Uterus (tissue), 4 donors: ENCODE results near the gene LRTM2. TPM values are rescaled to one million over a fixed set of nuclear protein-coding genes. Genes with fewer than 3 reads are reported as not detected.

ENCODE experiments used
- DNase-seq, 2 donors: peaks; one replicate each; pipeline ENCODE4 v3.0.0-alpha.2; 2019 to 2020
- H3K27ac ChIP-seq, 2 donors: fragments of 200-600 bp; sonication (generic); 1 replicate in 1 of 2; 2 replicates in 1 of 2; pipeline ENCODE4 v1.5.1; 2016 to 2018
- H3K27me3 ChIP-seq, 2 donors: fragments of 200-600 bp; sonication (generic); one replicate each; pipeline ENCODE4 v1.5.1; 2018 to 2019; ENCODE audit warnings: control low read depth in 1 of 2
- H3K36me3 ChIP-seq, 2 donors: fragments of 200-600 bp; sonication (generic); one replicate each; pipeline ENCODE4 v1.5.1; 2019; ENCODE audit warnings: control low read depth in 1 of 2
- H3K4me1 ChIP-seq, 2 donors: fragments of 200-600 bp; sonication (generic); one replicate each; pipeline ENCODE4 v1.5.1; 2018 to 2019; ENCODE audit warnings: control low read depth in 1 of 2
- H3K4me3 ChIP-seq, 2 donors: fragments of 200-600 bp; sonication (generic); 1 replicate in 1 of 2; 2 replicates in 1 of 2; pipeline ENCODE4 v1.5.1; 2018 to 2019; ENCODE audit warnings: mild to moderate bottlenecking in 1 of 2
- H3K9me3 ChIP-seq, 2 donors: fragments of 200-600 bp; sonication (generic); one replicate each; pipeline ENCODE4 v1.5.1; 2019; ENCODE audit warnings: control low read depth in 1 of 2
- CTCF ChIP-seq, 4 experiments: fragments of 200-600 bp in 2 of 4; fragments of 450-650 bp in 2 of 4; sonication (generic) in 2 of 4; IDR thresholded peaks; one replicate each; pipeline ENCODE4 v1.5.1; 2016 to 2019; ENCODE audit warnings: antibody characterized with exemption in 4 of 4, mild to moderate bottlenecking in 2 of 4, moderate library complexity in 1 of 4
- POLR2A ChIP-seq, 2 donors: fragments of 450-650 bp; IDR thresholded peaks; one replicate each; pipeline ENCODE4 v1.6.1; 2016; ENCODE audit warnings: antibody characterized with exemption in 2 of 2, mild to moderate bottlenecking in 1 of 2, moderate library complexity in 1 of 2
- intact Hi-C: fragments of 100-400 bp; cut with DNase I; formaldehyde crosslinking; loops from one replicate; pipeline ENCODE4 v1.15.1; 2023; ENCODE audit warnings: low total_unique reads
- total RNA-seq, 4 donors: library from RNA; depleted of rRNA in 3 of 4; stranded (reverse); fragments of >200 nt in 3 of 4; gene quantifications; one replicate each; pipeline versions ENCODE4 v1.1.0 to v1.2.4, GENCODE V29; 2014 to 2023
- donor health status: DM: yes; HTN: yes; CAD: no.

The LRTM2 gene
- total RNA-seq, 4 donors from 2014 or later: not detected

- no peaks in the 10 kb centered on the region for H3K36me3 ChIP-seq
- H3K27ac ChIP-seq: no peak overlapping the region
- DNase-seq: peak in 1 of 2 donors; percentile 4
- intact Hi-C loops: no loop called here
- H3K4me1 ChIP-seq: no peaks in the 10 kb centered on the region
- no peaks in the 10 kb centered on the region for H3K9me3 ChIP-seq
- no peaks in the 10 kb centered on the region for H3K27me3 ChIP-seq
- TF ChIP-seq POLR2A (IDR thresholded peaks at IDR 0.05) (no peak), CTCF (IDR thresholded peaks at IDR 0.05) (no peak)
- H3K4me3 ChIP-seq: no peak overlapping the region
These were observed 28.4 kb downstream of the LRTM2 start for GRCh38 chr12:1848745-1849144.

GRCh38 chr12:1851151-1851701 is 30.9 kb downstream of the LRTM2 start:
- intact Hi-C loops: no loop called here
- DNase-seq: no peak
- no peaks in the 10 kb centered on the region for H3K36me3 ChIP-seq

GRCh38 chr12:1852076-1852475 is 31.7 kb downstream of the LRTM2 start:
- TF ChIP-seq POLR2A (IDR thresholded peaks at IDR 0.05) (no peak), CTCF (IDR thresholded peaks at IDR 0.05) (no peak)
- DNase-seq: no peak
- intact Hi-C loops: no loop called here
- Histone ChIP-seq H3K27ac (no peak overlapping the region), H3K36me3 (no peaks in the 10 kb centered on the region), H3K9me3 (peaks cover 0 to 13% of the 10 kb centered on the region in 2 donors), H3K4me1 (no peaks in the 10 kb centered on the region), H3K4me3 (no peak overlapping the region), H3K27me3 (no peaks in the 10 kb centered on the region)

More at GRCh38 chr12:1851151-1851701, 30.9 kb downstream of the LRTM2 start:
- Histone ChIP-seq H3K9me3 (peaks cover 0 to 13% of the 10 kb centered on the region in 2 donors), H3K27ac (no peak overlapping the region), H3K4me3 (no peak overlapping the region), H3K4me1 (no peaks in the 10 kb centered on the region), H3K27me3 (no peaks in the 10 kb centered on the region)
- TF ChIP-seq CTCF (IDR thresholded peaks at IDR 0.05) (no peak), POLR2A (IDR thresholded peaks at IDR 0.05) (no peak)

GRCh38 chr12:1853716-1854115 is 33.4 kb downstream of the LRTM2 start:
- intact Hi-C loops: no loop called here
- no peaks in the 10 kb centered on the region for H3K36me3 ChIP-seq
- no peaks in the 10 kb centered on the region for H3K4me1 ChIP-seq

GRCh38 chr12:1855241-1855640 is 34.9 kb downstream of the LRTM2 start:
- no peak for TF ChIP-seq POLR2A (IDR thresholded peaks at IDR 0.05)
- no peak for TF ChIP-seq CTCF (IDR thresholded peaks at IDR 0.05)
- no peaks in the 10 kb centered on the region for H3K36me3 ChIP-seq
- no peaks in the 10 kb centered on the region for H3K27me3 ChIP-seq
- intact Hi-C loops: no loop called here
- no peaks in the 10 kb centered on the region for H3K4me1 ChIP-seq
- peaks cover 0 to 13% of the 10 kb centered on the region in 2 donors for H3K9me3 ChIP-seq
- H3K4me3 ChIP-seq: no peak overlapping the region
- H3K27ac ChIP-seq: no peak overlapping the region
- DNase-seq: no peak

More at GRCh38 chr12:1853716-1854115, 33.4 kb downstream of the LRTM2 start:
- peak in 1 of 2 donors; percentile 6 for DNase-seq
- Histone ChIP-seq H3K9me3 (peaks cover 0 to 13% of the 10 kb centered on the region in 2 donors), H3K27me3 (no peaks in the 10 kb centered on the region), H3K27ac (no peak overlapping the region), H3K4me3 (no peak overlapping the region)
- TF ChIP-seq CTCF (IDR thresholded peaks at IDR 0.05) (no peak), POLR2A (IDR thresholded peaks at IDR 0.05) (no peak)
